PC-3 (cell line): ENCODE results near the gene DBH. TPM values are rescaled to one million over a fixed set of nuclear protein-coding genes. Genes with fewer than 3 reads are reported as not detected.

Experiments
- ATAC-seq: fragments of 200-7000 bp; cut with Tn5 transposase; 2 replicates; pipeline ENCODE4 v1.9.1; 2020; ENCODE audit warnings: mild to moderate bottlenecking, moderate library complexity
- BruUV-seq: library from RNA; stranded (reverse); fragments of 400-500 nt; replicated peaks from 2 replicates; lab custom pipeline; 2021; lab: Mats Ljungman, UMichigan
- CTCF ChIA-PET: fragments of 300-600 bp; sonication (Branson Sonifier 250); formaldehyde crosslinking; loops from one replicate; lab custom pipeline; 2022; ENCODE audit warnings: antibody characterized with exemption; lab: Charles Lee
- POLR2A ChIA-PET: fragments of 300-600 bp; sonication (Branson Sonifier 250); formaldehyde crosslinking; loops from one replicate; lab custom pipeline; 2022; ENCODE audit warnings: antibody characterized with exemption; ENCODE audit not compliant: unreplicated experiment; lab: Charles Lee
- DNase-seq: peaks from one replicate; pipeline ENCODE4 v3.0.0-alpha.2; 2015
- H2AFZ ChIP-seq: fragments of 300-600 bp; sonication (generic); 2 replicates; pipeline ENCODE4 v1.6.0; 2016; ENCODE audit warnings: antibody characterized with exemption, low read length
- H3F3A ChIP-seq: fragments of 300-600 bp; sonication (generic); one replicate; pipeline ENCODE4 v1.6.0; 2017; ENCODE audit warnings: antibody characterized with exemption, low read length, control low read depth, mild to moderate bottlenecking; ENCODE audit not compliant: unreplicated experiment
- H3K27ac ChIP-seq: fragments of 300-600 bp; sonication (generic); 2 replicates; pipeline ENCODE4 v1.5.1; 2016; ENCODE audit warnings: mild to moderate bottlenecking, low read length
- H3K27me3 ChIP-seq: fragments of 300-600 bp; sonication (generic); 2 replicates; pipeline ENCODE4 v1.6.1; 2016; ENCODE audit warnings: low read length, mixed read lengths
- H3K36me3 ChIP-seq: fragments of 300-600 bp; sonication (generic); 2 replicates; pipeline ENCODE4 v1.6.1; 2016; ENCODE audit warnings: low read depth, mixed run types, low read length, mixed read lengths
- H3K4me1 ChIP-seq: fragments of 300-600 bp; sonication (generic); 2 replicates; pipeline ENCODE4 v1.5.1; 2016; ENCODE audit warnings: low read length; ENCODE audit not compliant: insufficient read depth
- H3K4me2 ChIP-seq: fragments of 300-600 bp; sonication (generic); 2 replicates; pipeline ENCODE4 v1.6.0; 2016; ENCODE audit warnings: low read length
- H3K4me3 ChIP-seq: fragments of 300-600 bp; sonication (generic); 2 replicates; pipeline ENCODE4 v1.5.1; 2016; ENCODE audit warnings: mild to moderate bottlenecking, low read length, mixed read lengths
- H3K79me2 ChIP-seq: fragments of 300-600 bp; sonication (generic); 2 replicates; pipeline ENCODE4 v1.6.1; 2017; ENCODE audit warnings: low read length, mixed read lengths
- H3K9ac ChIP-seq: fragments of 300-600 bp; sonication (generic); 2 replicates; pipeline ENCODE4 v1.6.0; 2016; ENCODE audit warnings: mild to moderate bottlenecking, low read length
- H3K9me2 ChIP-seq: fragments of 300-600 bp; sonication (generic); replicated peaks from 2 replicates; pipeline ENCODE4 v1.6.1; 2016; ENCODE audit warnings: mixed run types, low read length, mixed read lengths
- H3K9me3 ChIP-seq: fragments of 300-600 bp; sonication (generic); 2 replicates; pipeline ENCODE4 v1.6.1; 2016; ENCODE audit warnings: low read length, mixed read lengths
- H4K20me1 ChIP-seq: fragments of 300-600 bp; sonication (generic); 2 replicates; pipeline ENCODE4 v1.6.1; 2016; ENCODE audit warnings: low read length, mixed read lengths
- EZH2 ChIP-seq: fragments of 300-600 bp; sonication (generic); IDR thresholded peaks from one replicate; pipeline ENCODE4 v1.6.1; 2017; ENCODE audit warnings: antibody characterized with exemption, mild to moderate bottlenecking, low read length; ENCODE audit not compliant: unreplicated experiment
- EZH2phosphoT487 ChIP-seq: fragments of 300-600 bp; sonication (generic); IDR thresholded peaks from 2 replicates; pipeline ENCODE4 v1.6.1; 2018; ENCODE audit warnings: mild to moderate bottlenecking, antibody characterized with exemption, low read length, borderline replicate concordance
- intact Hi-C: fragments of 100-400 bp; cut with micrococcal nuclease; formaldehyde crosslinking; loops from 2 replicates; pipeline ENCODE4 v1.9.0; 2023
- total RNA-seq: library from RNA; depleted of rRNA; stranded (reverse); fragments of >200 nt; gene quantifications from 2 replicates; pipeline ENCODE4 v1.2.3, GENCODE V29; 2014
- TF ChIP-seq, protein P1 (sequence below): fragments of 300-600 bp; sonication (generic); conservative IDR thresholded peaks from 2 replicates; pipeline ENCODE4 v1.5.1; 2017; ENCODE audit warnings: antibody characterized with exemption, low read depth, mild to moderate bottlenecking, low read length

DBH gene
- total RNA-seq, 1 experiment from 2014 or later: not detected

- no peaks in the 10 kb centered on the region for H4K20me1 ChIP-seq
- H3K79me2 ChIP-seq: no peaks in the 10 kb centered on the region
- no peak overlapping the region for H3K4me2 ChIP-seq
- TF ChIP-seq EZH2 (no peak), EZH2phosphoT487 (no peak)
- TF ChIP-seq, protein P1, sequence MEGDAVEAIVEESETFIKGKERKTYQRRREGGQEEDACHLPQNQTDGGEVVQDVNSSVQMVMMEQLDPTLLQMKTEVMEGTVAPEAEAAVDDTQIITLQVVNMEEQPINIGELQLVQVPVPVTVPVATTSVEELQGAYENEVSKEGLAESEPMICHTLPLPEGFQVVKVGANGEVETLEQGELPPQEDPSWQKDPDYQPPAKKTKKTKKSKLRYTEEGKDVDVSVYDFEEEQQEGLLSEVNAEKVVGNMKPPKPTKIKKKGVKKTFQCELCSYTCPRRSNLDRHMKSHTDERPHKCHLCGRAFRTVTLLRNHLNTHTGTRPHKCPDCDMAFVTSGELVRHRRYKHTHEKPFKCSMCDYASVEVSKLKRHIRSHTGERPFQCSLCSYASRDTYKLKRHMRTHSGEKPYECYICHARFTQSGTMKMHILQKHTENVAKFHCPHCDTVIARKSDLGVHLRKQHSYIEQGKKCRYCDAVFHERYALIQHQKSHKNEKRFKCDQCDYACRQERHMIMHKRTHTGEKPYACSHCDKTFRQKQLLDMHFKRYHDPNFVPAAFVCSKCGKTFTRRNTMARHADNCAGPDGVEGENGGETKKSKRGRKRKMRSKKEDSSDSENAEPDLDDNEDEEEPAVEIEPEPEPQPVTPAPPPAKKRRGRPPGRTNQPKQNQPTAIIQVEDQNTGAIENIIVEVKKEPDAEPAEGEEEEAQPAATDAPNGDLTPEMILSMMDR: no peak
- H3K9me2 ChIP-seq: no peaks in the 10 kb centered on the region
- H3K4me3 ChIP-seq: no peak overlapping the region
- H3K4me1 ChIP-seq: no peaks in the 10 kb centered on the region
- intact Hi-C loops: no loop called here
- no peak overlapping the region for H2AFZ ChIP-seq
- ChIA-PET CTCF (no interaction called here), POLR2A (no interaction called here)
- DNase-seq (no peak), ATAC-seq (no peak)
- H3K9ac ChIP-seq: no peak overlapping the region
- H3K27me3 ChIP-seq: peaks cover 48% of the 10 kb centered on the region
- H3K27ac ChIP-seq: no peak overlapping the region
- no peaks in the 10 kb centered on the region for H3K9me3 ChIP-seq
- no peaks in the 10 kb centered on the region for H3K36me3 ChIP-seq
- no peaks in the 10 kb centered on the region for H3F3A ChIP-seq
- BruUV-seq: no TSS peak
Observed at GRCh38 chr9:133606708-133607025, 29.5 kb upstream of the DBH start.

DNA sequence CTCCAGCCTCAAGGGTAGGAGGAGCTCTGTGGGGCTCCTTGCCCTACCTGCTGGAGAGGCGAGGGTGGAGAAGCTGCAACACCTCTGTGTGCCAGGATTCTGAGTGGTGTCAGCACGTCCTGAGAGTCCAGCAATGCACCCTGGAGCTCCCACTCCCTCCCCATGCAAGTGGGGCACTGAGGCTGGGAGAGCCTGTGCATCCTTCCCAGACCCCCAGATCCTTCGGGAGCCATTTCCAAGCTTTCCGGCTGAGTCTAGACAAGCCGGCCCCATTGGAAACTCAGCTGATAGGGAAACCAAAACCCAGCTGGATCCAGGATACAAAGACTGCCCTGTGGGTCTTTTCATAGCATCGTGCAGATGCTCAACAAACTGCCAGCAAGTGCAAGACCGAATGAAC, 28.8 kb upstream of the DBH start:
- TF ChIP-seq, protein P1: no peak
- TF ChIP-seq EZH2 (no peak), EZH2phosphoT487 (no peak)
- ATAC-seq (no peak), DNase-seq (no peak)
- H3K9me2 ChIP-seq: no peaks in the 10 kb centered on the region
- POLR2A ChIA-PET: no interaction called here
- no peak overlapping the region for H2AFZ ChIP-seq
- H3K4me3 ChIP-seq: no peak overlapping the region
- no peaks in the 10 kb centered on the region for H3K9me3 ChIP-seq
- H3K9ac ChIP-seq: no peak overlapping the region
- intact Hi-C loops: no loop called here
- H3K27ac ChIP-seq: no peak overlapping the region
- H3K4me1 ChIP-seq: no peaks in the 10 kb centered on the region
- H3F3A ChIP-seq: no peaks in the 10 kb centered on the region
- no TSS peak for BruUV-seq
- H3K4me2 ChIP-seq: no peak overlapping the region
- no peaks in the 10 kb centered on the region for H4K20me1 ChIP-seq
- CTCF ChIA-PET: no interaction called here
- no peaks in the 10 kb centered on the region for H3K79me2 ChIP-seq
- H3K27me3 ChIP-seq: peaks cover 55% of the 10 kb centered on the region
- H3K36me3 ChIP-seq: no peaks in the 10 kb centered on the region

DNA sequence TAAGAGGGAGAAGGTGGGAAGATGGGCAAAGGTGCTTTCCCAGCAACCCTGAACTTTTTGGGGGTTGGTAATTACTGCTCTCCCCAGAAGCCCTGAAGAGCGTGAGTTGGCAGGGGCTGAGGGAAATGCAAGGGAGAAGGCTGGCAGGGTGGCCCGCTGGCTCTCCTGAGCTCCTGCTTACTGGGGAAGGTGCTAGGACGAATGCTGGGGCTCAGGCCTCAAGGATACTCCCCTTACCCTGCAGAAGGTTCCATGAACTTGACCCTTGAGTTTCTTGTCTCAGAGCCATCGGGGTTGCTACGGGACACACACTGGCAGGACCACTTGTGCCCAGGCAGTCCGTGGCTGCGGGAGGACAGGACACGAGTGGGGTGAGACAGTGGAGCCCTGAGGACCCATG, 28.2 kb upstream of the DBH start:
- no peaks in the 10 kb centered on the region for H3K4me1 ChIP-seq
- ATAC-seq: no peak
- ChIA-PET POLR2A (no interaction called here), CTCF (no interaction called here)
- DNase-seq: no peak
- peaks cover 61% of the 10 kb centered on the region for H3K27me3 ChIP-seq
- H3K4me2 ChIP-seq: no peak overlapping the region
- no peak overlapping the region for H2AFZ ChIP-seq
- H3K4me3 ChIP-seq: no peak overlapping the region
- H3K27ac ChIP-seq: no peak overlapping the region
- H3K79me2 ChIP-seq: no peaks in the 10 kb centered on the region
- H3K9me2 ChIP-seq: no peaks in the 10 kb centered on the region
- no TSS peak for BruUV-seq
- H3K9me3 ChIP-seq: no peaks in the 10 kb centered on the region
- H3F3A ChIP-seq: no peaks in the 10 kb centered on the region
- no peaks in the 10 kb centered on the region for H4K20me1 ChIP-seq
- no peak overlapping the region for H3K9ac ChIP-seq
- intact Hi-C loops: no loop called here
- H3K36me3 ChIP-seq: no peaks in the 10 kb centered on the region
- TF ChIP-seq EZH2: no peak
- TF ChIP-seq, protein P1: no peak
